GM21526 (cell line): Measurements from ENCODE around the gene NEB.
"Not testable (repeated sequence)": the region's sequence is repeated elsewhere in the genome, so short reads cannot be mapped to it uniquely, and the experiment has no call there.

ENCODE experiments used
- ATAC-seq: cut with Tn5 transposase; IDR thresholded peaks from one replicate; pipeline ENCODE4 v1.9.1; 2021; ENCODE audit warnings: moderate library complexity; ENCODE audit not compliant: unreplicated experiment, low FRiP score

The NEB gene

GRCh38 chr2:151711025-151711424 is 23.3 kb downstream of the NEB start:
- ATAC-seq = no peak

GRCh38 chr2:151708788-151709187 is 25.5 kb downstream of the NEB start:
- ATAC-seq = no peak

DNA sequence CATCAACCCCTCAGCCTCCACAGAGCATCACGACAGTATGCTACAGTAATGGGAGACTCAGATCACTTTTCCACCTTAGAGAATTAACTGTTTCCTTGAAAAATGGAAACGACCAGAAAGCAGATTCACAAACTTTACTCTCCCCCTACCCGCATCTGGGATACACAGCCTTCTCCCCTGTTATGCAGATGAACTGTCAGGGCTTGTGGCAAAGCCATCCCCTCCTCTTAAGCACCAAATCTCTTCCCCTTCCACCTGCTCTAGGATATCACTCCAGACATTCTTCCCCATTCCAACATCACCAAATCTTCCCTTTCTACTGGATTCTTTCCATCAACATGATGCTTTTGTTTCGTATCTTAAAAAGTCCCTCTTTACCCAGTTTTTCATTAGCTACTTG is 26.4 kb downstream of the NEB start:
- no peak for ATAC-seq

GRCh38 chr2:151704480-151704961 is 29.8 kb downstream of the NEB start:
- ATAC-seq = not testable (repeated sequence)

GRCh38 chr2:151698134-151698533 is 36.1 kb downstream of the NEB start:
- not testable (repeated sequence) for ATAC-seq

GRCh38 chr2:151695778-151696177 is 38.5 kb downstream of the NEB start:
- ATAC-seq = no peak

- no peak for ATAC-seq
These were observed 42.6 kb downstream of the NEB start for GRCh38 chr2:151691631-151692030.

DNA sequence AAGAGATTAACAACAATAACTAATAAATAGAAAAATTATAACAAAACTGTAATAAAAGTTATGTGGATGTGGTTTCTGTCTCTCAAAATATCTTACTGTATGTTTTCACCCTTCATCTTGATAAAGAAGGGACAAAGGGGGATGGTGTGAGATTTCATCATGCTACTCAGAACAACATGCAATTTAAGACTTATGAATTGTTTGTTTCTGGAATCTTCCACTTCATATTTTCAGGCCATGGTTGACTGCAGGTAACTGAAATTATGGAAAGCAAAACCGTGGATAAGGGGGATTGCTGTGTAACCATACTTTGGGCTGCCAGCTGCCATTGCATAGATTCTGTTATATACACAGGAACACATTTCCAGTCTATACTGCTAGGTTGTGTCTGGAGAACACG is 45.6 kb downstream of the NEB start:
- no peak for ATAC-seq

DNA sequence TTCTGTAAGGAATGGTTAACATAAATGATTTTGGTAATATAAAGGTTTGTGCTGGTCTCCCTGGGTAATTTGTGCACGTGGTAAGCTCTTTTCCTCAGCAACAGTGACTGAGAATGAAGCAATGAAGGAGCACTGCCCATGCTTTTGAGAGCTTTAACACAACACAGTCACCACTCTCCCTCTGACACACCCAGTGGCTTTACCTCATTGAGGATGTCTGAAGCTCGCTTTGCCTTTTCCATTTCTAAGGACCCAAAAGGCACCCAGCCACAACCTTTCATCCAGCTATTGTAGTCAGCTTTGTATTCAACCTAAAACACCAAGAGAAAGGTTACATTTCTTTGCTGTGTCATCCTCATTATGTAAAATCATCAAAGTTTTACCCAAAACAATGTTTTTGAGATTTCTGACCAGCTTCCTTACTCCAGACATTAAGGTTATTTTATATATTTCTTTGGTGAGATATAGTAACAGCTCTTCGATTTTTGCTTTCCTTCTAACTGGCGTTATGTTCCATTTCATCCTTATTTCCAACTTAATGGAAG is 51.7 kb downstream of the NEB start:
- ATAC-seq = no peak

GRCh38 chr2:151681051-151681450 is 53.2 kb downstream of the NEB start:
- ATAC-seq = no peak

GRCh38 chr2:151679994-151680393 is 54.3 kb downstream of the NEB start:
- ATAC-seq = no peak

DNA sequence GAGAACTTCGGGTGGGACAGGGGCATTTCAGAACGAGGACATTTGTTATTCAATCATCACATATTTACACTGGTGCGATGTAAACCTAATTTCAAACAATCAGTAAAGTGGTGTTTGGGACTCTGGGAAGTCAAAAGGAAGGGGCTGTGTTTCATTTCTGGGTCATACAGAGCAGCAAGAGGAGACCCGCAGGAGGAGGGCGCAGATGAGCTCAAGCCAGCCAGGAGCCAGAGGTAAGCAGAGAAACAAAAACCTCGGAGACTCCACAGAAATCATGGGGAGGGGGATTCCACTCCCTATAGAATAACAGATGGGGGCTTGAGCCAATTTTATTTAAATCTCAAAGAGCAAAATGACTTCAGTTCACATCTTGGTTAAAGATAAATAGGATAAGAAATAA is 55.4 kb downstream of the NEB start:
- ATAC-seq = no peak

- ATAC-seq = no peak
These were observed 61.3 kb downstream of the NEB start for GRCh38 chr2:151673016-151673415.

- ATAC-seq = no peak
These were observed 62.0 kb downstream of the NEB start for GRCh38 chr2:151672277-151672676.

DNA sequence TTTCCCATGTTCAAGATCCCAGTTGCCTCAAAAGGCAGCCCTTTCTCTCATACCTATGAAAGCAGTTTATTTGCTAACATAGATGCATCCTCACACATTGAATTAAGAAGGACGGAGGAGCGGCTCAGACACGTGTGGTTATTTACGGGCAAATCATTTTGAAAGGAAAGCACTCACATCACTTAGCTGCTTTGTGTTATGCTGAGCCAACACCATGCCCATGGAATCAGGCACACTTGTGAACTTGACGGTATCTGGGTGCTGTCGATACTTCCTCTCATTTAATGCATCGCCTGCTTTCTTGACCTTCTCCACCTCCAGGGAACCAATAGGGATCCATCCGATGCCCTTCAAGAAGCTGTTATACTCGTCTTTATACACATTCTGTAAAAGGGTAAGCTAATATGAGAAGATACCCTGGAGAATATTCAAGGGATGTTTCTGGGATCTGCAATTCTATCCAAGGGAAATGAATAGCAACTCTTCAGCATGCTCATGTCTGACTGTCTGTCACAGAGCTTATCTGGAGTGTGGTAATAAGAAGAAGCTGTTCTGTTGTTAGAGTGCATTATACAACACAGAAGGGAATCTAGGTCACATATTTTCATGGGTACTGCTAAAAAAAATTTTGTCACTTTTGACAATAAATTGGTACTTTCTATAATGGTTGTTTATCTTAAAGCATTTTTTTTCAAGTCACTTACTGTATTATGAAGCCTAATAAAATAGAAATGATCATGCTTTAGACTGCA is 63.3 kb downstream of the NEB start:
- no peak for ATAC-seq

- ATAC-seq = no peak
These were observed 63.9 kb downstream of the NEB start for GRCh38 chr2:151670346-151670745.

DNA sequence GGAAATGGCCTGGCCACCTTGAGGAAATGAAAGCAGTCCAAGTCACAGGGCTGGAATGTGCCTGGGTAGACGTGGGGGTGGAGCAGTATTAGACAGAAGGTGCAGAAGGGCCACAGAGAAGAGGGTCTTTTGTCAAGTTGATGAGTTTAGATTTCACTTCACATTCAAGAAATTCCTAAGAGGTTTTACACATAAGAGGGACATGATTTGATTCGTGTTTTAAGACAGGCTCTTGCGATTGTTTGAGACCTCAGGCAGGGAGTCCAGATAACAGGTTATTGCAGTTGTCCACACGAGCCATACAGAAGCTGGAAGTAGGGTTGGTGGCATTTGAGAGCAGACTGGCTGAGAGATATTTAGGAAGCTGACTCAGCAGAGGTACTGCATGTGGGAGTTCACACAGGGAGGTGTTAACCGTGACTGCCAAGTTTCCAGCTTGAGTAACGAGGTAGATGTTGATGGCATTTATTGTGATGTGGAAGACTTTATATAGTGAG is 64.6 kb downstream of the NEB start:
- no peak for ATAC-seq

DNA sequence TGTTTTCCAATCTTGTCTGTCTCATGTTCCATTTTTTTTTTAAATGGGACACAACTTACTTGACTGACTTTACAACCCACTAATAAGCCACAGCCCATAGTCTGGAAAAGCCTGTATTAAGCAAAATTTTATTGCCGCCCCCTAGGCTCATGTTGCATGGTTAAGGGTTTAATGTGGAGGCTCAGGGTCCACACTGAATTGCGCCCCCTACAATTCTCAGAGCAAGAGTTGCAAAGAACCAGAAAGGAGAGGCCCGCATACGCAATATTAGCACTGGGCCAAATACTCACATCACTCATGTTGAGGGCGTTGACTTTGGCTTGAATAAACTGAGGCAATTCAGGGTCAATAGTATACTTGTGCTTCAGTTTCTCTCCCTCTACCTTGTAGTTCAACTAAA is 65.5 kb downstream of the NEB start:
- ATAC-seq = no peak

DNA sequence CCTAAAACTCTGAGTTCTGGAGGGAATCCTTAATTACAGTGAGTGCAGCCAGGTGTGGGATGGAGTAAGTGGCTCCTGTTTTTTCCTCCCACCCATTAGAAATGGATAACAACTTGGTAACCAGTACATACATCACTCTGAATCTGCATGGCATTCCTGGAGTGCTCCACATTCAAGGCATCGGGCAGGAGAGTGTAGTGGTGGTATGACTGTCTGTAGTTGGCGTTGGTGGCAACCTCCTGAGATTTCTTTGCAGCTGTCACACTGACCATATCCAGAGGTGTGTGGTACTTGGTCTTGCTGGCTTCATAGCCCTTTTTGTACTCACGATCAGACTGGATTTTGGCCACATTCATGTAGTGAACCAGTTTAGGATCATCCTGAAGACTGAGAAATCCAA is 68.3 kb downstream of the NEB start:
- ATAC-seq = no peak

DNA sequence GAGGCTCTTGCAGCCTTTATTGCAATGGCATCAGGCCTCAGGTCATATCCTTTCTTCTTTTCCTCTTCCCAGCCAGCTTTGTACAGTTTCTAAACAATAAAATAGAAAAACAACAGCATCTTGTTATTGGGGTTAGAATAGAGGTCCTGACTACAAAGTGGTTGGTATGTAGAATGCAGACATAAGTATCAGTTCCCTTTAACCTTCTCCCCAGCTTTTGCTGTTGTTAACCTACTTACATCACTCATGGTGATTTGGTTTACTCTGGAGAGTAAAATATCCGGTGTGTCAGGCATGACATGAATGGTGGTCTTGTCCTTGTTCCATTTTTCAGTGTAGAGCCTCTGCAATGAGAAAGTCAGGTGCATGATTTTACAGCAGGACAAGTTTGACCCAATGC is 69.8 kb downstream of the NEB start:
- ATAC-seq = no peak

GRCh38 chr2:151661625-151662024 is 72.7 kb downstream of the NEB start:
- ATAC-seq = no peak

DNA sequence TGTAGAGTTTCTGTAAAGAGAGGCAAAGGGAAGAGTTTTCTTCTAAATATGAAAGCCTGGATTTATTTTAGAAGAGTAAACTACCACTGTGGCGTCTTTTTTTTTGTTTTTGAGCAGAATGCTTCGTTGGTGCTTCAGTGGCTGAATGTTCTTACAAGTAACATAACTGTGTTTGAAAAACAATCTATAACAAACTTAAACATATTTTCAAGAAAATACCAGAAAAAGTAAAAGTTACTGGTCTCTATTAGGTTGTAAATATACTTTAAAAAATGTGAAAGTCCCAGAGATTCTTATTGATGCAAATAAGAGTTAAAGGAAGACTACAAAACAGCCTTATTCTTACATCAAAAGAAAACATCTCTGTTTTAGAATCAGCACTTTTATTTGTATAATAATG is 76.2 kb downstream of the NEB start:
- no peak for ATAC-seq
